Astrocyte of the hippocampus (primary cell): Measurements from ENCODE around the gene EPHB3.
"Not testable (repeated sequence)": the region's sequence is repeated elsewhere in the genome, so short reads cannot be mapped to it uniquely, and the experiment has no call there.

Experiments
- DNase-seq: peaks from one replicate; pipeline ENCODE4 v3.0.0; 2011; ENCODE audit warnings: low read depth, low spot score

The EPHB3 gene

DNA sequence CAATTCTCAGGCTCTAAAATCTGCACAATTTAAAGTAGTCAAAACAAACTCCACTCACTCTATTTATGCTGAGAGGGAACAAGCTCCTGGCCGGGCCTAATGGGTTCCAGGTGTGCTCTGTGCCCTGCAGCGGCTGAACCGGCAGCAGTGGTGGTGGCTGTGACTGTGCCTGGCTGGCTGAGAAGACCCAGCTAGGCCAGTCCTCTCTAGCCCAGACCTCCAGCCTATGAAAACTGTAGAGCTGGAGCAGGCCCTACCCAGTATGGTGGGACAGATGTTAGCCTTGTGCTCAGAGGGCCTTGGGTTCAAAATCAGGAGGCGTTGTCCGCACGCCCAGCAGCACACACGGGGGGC lies 37.0 kb downstream of the EPHB3 start:
- no peak for DNase-seq

DNA sequence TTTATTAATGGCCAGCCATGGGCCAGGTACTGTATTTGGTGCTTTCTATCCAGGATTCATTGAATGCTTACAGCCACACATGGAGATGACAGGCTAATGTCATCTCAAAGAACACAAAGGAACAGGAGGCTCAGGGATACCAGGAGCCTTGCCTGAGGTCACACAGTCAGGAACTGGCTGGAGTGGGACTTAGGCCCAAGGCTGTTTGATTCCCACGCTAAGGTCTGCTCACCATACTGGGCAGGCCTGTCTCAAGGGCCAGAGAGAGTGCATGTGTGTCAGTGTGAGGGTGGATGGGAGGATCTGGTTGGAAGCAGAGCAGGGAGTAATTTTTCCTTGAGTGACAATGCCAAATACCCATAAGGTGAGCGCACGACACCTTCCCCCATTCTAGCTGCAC lies 37.6 kb downstream of the EPHB3 start:
- DNase-seq, result no peak

DNA sequence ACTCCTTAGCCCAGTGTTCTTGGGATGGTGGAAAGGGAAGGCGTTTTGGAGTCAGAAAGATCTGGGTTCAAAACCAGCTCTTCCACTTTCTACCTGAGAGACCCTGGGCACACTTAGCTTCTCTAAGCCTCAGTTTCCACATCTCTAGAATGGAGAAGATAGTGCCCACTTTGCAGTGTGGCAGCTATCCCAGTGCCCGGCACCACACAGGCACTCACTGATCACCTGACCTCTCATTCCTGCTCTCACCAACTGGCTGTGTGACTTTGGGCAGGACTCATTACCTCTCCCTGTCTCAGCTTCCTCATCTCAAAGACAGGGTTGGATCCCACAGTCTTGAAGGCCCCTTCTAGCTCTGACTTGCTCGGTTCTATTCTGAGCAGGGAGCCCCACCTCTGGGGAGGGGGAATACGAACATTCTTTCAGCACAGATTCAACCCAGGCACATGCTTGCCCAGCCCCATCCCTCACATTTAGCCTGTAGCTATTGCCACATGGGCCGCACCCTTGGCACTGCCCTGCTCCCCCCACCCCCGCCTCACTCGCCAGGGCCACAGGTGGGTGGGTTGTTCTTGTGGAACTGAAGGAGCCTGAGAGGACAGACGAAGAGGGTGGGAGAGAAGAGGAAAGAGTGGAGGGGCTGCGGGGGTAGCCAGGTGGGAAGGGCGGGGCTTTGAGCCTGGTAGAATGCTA lies 39.2 kb downstream of the EPHB3 start:
- DNase-seq, result no peak

DNA sequence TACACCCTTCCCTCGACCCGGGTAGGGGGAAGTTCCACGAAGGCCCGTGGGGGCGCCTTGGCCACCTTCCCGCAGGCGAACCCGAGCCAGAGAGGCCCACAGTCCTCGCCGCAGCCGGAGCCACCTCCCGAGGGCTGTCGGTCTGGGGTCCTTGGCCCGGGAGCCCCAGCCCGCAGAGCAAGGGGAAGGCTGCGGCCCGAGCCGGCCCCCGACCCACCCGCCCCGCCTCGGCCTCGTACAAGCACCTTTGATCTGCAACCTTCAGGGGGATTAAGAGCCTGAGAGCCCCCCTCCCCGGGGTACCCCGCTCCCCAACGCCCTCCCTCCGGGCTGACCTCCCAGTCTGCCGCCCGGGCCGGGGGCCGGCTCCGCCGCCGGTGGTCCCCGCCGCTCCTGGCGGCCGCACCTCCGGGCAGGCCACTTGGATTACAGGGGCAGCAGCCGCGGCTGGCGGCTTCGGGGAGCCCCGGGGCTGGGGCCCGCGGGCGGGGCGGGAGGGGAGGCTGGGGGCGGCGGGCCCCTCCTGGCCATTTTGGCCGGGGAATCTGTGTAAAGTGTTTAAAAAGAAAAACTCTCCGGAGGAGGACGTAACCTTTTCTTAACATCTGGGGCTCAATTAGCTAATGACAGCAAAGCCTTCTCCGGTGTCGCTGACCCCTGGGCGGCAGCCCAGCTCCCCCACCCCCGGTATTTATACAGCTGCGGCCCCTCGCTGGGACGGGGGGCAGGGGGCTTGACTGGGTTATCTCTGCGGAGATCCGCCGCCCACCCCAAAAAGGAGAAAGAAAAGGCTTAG lies 40.2 kb downstream of the EPHB3 start:
- no peak for DNase-seq

DNA sequence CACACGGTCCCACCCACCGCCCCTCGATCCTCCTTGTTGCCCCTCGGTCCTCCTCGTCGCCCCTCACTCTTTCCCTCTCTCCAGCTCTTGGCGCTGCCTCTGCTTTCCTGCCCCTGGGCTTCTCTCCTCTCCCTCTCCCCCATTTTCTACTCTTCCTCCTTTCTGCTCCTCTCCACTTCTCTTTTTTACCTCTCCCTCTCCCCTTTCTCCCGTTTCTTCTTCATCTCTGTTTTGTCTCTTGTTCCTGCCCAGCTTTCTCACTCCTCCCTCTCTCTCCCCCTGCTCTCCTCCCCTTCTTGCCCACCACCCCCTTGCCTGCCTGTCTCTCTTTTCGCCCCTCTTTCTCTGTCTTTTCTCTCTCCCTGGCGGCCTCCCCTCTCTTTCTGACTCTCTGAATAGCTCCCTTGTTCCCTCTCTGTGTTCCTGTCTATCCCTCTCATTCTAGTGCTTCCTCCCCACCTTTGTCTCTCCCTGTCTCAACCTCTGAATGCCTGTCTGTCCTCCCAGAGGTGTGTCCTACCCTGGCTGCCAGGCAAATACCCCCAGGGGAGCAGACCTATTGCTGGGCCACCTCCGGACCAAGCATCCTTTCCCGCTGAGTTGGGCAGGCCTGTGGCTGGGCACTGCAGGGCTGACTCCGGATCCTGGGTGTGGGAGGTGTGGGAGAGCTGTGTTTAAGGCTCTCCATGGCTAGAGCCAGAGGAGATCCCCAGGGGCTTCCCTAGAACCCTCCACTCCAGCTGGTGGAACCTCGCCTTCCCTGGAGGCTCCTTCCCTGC lies 41.0 kb downstream of the EPHB3 start:
- peak; percentile 44 for DNase-seq

DNA sequence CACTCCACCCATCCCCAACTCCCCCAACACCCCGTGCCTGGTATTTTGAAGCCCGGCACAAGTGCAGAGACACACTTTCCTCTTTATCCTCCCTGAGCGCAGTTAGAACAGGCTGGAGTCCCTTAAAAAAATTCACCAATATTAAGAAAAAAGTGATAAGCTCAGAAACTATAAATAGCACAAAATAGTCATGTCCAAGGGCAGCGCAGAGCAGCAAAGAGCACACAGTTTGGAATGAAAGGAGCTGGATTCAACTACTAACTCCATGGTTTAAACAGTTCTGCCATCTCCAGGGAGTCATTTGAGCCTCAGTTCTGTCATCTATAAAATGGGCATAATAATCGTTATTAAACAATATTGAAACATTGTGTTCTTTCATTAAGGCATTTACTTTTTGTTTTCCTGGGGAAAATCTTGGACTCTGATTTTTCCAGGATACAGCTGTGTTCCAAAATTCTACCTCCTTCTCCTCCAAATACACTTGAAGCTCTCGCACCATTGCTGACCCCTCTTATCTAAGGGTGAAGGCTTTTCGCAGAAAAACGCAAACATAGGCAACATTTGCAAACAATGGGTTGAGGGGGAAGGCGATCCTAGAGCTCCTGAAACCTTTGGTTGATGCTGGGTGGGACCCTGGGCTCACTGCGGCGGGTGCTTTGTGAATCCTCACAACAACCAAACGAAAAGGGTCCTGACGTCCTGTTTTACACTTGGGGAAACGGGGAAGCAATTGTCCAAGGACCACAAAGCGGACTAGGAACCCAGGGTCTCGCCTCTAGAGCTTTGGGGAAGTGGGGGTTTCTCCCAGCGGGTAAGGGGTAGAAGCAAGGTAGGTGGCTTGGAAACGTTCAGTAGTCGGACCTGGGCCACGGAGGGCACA lies 41.8 kb downstream of the EPHB3 start:
- no peak for DNase-seq

DNA sequence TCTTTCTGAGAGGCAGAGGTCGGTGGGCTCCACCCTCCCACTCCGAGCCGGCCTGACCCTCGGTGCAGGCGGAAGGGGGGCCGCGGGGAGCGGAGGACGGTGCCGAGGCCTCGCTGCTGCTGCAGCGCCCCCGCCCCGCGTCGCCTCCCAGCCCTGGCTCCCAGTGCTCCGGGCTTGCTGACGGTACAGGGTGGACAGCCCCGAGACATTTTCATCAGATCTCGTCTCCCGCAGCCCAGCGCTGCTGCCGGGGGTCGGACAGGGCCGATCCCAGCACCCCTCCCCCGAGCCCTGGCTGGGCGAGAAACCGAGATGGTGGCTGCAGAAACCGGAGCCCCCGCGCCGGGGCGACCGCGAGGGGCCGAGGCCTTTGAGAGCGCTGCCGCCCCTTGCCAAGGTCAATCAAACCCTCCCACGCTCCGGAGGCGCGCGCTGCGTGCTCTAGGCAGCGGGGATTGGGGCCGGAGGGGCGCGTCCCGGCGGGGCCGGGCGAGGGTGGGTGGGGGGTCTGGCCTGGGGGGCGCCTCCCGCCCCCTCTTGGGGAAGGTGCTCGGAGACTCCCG lies 42.5 kb downstream of the EPHB3 start:
- DNase-seq, result peak; percentile 46

DNA sequence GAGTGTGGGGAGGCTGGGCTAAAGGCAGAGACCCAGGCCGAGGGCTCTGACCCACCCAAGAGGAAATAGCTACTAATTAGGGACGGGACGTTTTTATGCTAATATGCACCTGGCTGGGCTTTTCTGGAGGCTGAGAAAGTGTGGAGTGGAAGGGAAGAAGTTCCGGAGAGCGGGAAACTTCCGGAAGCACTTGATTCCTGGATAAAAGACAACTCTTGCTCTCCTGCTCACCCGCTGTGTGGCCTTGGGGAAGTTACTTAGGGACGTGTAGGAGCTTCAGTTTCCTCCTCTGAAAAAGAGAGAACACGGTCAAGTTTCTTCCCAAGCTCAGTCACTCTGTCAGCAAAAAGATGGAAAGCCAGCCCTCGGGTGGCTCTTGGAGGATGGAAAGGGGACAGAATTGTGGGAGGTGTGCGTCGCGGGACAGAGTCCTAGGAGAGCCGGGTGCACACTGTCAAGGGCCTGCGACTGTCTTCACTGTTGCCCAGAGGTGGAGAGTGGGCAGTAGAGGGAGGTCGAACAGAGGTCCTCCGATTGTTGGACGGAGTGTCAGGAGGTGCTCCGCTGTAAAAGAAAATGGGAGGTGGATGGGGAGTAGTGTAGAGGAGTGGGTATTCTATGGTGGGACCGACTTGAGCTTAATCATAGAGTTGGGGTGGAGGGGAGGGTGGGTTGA lies 43.2 kb downstream of the EPHB3 start:
- no peak for DNase-seq

DNA sequence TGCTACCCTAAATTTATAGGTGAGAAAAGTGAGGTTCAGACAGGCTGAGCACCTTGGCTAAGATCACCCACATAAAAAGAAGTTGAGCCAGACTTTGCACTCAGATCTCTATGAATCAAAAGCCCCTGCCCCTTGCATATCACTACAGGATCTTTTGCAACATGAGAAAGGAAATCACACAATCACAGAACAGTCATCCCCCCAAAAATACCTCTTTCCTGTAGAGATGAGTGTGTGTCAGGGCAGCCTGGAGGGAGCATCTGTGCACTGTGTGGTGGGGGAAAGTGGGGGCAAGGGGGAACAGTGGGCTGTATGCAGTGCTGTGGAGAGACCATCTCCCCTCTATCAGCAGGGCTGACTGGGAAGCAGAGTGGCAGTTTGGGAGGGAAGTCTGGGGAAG lies 46.6 kb downstream of the EPHB3 start:
- DNase-seq, result no peak

DNA sequence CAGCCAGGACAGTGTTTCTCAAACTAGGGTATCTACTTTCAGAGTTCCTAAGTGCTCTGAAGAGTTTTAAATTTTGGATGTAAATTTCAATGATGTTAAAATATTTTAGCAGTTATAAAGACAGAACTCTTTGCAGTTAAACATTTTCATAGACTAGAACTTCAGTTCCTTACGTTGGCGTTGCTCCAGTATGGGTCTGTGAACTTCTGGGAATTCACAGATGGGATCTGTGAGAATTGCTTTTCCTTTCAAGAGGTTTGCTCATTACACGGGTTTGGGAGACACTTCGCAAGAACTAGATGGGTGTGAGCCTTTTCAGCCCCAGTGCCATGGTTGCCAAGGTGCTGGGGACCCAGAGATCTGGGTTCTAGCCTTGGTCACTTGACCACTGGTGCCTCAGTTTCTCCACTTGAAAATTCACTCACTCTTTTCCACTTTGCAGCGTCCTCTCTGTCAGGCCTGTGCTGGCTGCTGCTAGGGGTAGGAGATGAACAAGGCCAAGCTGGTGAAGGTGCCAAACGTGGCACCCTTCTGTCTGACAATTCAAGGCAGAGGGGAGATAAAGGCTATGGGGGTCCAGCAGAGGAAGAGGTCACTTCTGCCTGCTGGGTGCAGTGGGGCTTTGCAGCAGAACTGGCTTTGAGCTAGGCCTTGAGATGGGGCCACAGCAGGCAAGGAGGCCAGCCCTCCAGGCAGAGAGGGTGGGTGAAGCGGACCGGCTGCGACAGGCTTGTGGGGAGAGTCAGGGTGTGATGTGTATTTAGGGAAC lies 48.1 kb downstream of the EPHB3 start:
- DNase-seq, result no peak

DNA sequence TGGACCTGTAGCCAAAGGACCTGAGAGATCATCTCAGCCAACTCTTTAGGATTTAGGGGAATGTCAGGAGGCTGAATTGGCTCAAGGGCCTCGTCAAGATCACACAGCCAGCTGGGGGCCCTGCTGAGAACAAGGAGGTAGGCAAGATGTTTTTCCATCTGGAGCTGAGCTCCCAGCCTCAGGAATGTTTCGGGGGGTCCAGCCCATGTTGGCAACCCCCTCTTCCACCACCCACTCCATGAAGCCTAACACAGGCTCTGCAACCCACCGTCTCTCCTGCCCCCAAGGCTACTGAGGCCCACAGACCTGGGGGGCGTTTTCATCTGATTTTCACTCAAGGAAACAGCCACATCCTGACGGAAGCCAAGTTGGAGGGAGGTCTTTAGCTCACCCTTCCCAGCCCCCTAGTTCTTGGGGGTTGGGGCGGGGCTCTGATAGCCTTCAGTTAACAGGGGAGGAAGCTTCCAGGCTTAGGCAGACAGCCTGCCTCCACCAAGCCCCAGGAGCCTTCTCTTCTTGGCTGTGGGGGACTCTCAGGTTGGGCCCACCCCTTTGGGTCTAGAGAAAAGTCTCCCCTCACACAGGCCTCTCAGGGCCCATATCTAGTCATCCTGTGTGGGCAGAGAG lies 48.8 kb downstream of the EPHB3 start:
- DNase-seq, result no peak

DNA sequence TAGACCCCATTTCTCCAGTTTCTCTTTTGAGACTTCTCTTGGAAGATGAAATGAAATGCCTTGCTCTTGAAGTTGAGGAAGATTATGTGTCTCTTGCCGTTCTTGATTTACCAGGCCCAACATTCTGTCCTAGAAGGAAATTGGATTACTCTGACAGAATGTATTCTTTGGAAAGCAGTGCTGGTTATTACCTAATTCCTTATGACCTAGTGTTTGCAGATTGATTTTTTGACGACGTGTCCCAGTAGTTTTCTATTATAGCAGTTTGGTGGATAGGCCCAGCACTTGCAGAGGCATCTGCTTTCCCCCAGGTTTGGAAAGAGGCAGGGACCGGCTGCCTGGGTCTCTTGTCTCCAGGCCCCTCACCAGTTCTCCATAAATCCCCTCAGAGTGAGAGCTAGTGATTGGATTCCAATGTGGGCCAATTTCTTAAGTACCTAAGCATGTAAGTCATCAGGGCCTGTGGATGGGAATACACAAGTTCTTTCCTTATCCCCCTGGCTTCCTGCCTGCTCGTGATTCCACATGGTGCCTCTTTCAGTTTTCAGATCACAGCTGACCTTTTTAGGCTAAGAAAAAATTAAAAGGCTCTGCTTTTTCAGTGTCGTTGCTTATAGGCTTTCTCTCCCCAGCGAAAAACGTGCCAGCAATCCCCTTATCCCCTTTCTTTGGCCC lies 50.2 kb downstream of the EPHB3 start:
- no peak for DNase-seq

DNA sequence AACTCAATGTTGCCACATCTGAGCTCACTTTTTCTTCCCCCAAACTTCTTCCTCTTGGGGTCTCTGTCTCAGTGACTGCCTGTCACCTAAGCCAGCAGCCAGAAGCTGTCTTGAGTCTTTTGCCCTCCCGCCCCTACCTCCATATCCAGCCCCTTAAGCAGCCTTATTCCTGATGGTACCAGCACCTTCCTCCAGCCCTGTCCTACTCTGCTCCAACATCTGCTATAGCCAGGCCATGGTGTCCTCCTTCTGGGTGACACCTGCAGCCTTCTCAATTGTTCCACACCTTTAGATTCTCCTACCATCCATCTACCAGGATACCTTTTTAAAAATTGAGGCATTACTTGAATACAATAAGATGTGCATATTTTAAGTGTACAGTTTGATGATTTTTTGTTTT lies 53.8 kb downstream of the EPHB3 start:
- DNase-seq, result no peak

DNA sequence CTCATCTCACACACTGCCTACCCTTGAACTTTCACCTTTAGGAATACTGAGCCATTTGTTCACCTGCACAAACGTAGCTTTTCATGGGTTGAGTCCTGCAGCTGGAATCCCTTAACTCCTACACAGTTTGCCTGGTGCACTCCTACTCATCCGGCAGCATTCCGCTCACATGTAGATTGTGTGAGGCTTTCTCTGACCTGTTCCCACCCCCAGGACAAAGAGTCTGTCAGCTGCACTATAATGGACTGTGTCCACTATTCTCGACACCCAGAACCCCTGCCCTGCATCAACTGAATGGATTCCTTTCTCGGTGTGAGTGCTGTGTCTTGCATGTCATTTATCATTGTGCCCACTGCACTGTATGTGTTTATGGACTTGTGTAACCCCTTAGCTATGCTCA lies 54.9 kb downstream of the EPHB3 start:
- DNase-seq, result no peak

DNA sequence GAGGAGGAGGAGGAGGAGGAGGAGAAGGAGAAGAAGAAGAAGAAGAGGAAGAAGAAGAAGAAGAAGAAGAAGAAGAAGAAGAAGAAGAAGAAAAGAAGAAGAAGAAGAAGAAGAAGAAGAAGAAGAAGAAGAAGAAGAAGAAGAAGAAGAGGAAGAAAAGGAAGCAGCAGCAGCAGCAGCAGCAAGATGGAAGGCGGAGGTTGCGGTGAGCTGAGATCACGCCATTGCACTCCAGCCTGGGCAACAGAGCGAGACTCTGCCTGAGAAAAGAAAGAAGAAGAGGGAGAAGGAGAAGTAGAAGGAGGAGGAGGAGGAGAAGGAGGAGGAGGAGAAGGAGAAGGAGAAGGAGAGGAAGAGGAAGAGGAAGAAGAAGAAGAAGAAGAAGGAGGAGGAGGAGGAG lies 55.7 kb downstream of the EPHB3 start:
- DNase-seq, result not testable (repeated sequence)

DNA sequence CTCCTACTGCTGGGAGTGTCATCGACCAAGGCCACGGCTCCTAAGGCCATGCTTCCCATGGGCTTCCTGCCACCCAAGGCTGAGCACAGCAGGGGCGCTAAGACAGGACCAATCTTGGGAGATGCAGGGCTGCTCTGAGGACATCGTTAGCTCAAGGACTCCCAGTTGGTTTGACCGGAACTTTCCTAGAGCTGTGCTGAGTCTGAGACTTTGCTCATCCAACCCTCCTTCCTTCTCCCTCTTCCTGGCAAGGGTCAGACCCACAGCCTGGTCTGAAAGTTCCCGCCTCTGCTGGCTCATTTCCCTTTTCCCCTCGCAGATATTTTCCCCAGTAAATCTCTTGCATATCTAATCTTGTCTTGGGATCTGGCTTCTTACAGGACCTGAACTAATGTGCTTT lies 57.2 kb downstream of the EPHB3 start:
- no peak for DNase-seq

DNA sequence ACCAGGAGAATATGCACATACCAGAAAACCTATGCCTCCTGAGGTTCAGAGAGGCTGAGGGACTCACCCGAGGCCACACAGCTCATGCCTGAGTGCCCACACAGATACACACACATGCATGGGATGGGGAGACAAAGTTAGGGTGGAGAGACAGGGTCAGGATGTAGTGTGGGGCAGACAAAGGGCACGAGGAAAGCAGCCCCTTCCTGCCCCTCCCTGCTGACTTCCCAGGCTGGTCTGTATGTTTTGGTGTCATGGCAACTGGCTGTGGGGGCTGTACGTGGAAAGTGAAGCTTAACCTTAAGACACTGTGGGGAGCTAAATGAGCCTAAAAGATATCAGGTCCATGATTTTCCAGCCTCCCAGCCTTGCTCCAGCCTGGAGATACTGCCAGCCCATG lies 57.8 kb downstream of the EPHB3 start:
- no peak for DNase-seq

DNA sequence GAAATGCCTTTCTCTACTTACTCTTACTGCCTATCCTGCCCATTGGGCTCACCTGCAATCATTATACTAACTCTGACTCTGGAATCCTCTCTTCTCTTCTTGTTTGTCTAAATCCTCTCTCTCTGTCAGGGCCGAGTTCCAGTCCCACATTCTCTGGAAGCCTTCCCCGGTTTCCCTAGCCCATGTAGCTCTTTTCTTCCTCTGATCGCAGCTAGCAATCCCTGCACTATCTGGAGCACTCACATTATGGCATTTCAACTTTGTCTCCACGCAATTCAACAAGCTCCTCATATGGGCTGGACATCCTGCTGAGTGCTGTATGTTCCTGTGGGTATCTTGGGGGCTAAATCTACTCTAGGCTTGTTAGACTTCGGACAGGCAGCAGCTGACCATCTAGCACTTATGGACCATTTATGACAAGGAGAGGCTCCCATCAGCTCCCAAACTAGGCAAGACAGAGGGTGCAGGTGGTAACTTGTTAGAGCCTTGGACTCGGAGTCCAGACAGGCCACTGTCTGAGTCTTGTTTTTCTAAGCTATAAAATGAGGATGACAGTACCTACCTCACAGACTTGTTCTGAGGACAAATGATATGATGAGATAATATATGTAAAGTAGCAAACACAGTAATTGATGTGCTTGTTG lies 58.3 kb downstream of the EPHB3 start:
- no peak for DNase-seq
